ENCODE measurements around the gene INSIG2.

- TF ChIP-seq EZH2 (IDR thresholded peaks at IDR 0.05; ENCODE audit: borderline replicate concordance, low read length) = no peak
- TF ChIP-seq CTCF (conservative IDR thresholded peaks at IDR 0.05 in 1 of 2, IDR thresholded peaks at IDR 0.05 in 1 of 2; ENCODE audit: extremely low read depth in 1 of 2, insufficient read depth in 1 of 2, low read depth in 1 of 2, low read length in 2 of 2) = no peak
These were observed 42.1 kb downstream of the INSIG2 start for GRCh38 chr2:118130385-118130784.
